Measurements from ENCODE around the gene ZNF518B. TPM values are rescaled to one million over a fixed set of nuclear protein-coding genes. Genes with fewer than 3 reads are reported as not detected.

Gene ZNF518B
- total RNA-seq, 1 experiment from 2014 or later = 11.5 TPM

DNA sequence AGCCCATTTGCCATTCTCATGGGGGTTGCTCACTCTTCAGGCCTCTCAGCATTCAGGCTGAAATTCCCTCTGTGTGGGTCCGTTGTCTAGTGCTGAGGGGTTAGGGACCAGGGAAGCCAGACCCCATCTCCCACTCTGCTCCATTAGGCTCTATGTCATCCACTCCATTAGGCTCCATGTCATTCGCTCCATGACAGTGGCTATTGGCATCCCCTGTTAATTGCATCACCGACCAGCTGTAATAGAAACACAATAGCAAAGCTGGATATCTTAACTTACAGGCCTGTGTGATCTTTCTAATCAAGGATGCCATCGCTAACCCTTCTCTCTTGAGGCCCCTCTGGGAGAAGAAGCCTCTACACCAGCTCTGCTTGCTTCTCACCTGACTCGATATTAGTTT is 25.7 kb upstream of the ZNF518B start:
- Histone ChIP-seq H3K4ac (ENCODE audit: low read depth, low read length) (no peak overlapping the region), H2BK5ac (ENCODE audit: insufficient read length, low read length) (no peak overlapping the region), H4K20me1 (ENCODE audit: control insufficient read depth, insufficient read depth, insufficient read length) (no peaks in the 10 kb centered on the region), H3T11ph (ENCODE audit: low read length) (no peak overlapping the region), H4K91ac (ENCODE audit: insufficient read length, low read depth, low read length) (no peak overlapping the region), H3K4me1 (ENCODE audit: insufficient read depth, low read length) (no peaks in the 10 kb centered on the region), H3K56ac (ENCODE audit: insufficient read length, low read depth, low read length) (no peak overlapping the region), H3K23me2 (ENCODE audit: insufficient read length, low read depth, low read length, poor library complexity, severe bottlenecking) (no peaks in the 10 kb centered on the region), H4K8ac (replicated peaks; ENCODE audit: insufficient read length, low read depth, low read length) (no peak overlapping the region), H2AK5ac (ENCODE audit: insufficient read length, low read length) (no peak overlapping the region), H3K27me3 (ENCODE audit: insufficient read depth, low read length) (no peaks in the 10 kb centered on the region), H3K9ac (ENCODE audit: extremely low read depth, insufficient read length, low read length) (no peak overlapping the region), H3K14ac (ENCODE audit: insufficient read depth, low read length) (no peak overlapping the region), H2BK20ac (ENCODE audit: low read depth, low read length, poor library complexity, severe bottlenecking) (no peak overlapping the region), H2BK15ac (ENCODE audit: low read depth, low read length) (no peak overlapping the region), H3K4me2 (ENCODE audit: insufficient read depth, insufficient read length, low read length) (no peak overlapping the region), H3K18ac (ENCODE audit: insufficient read length, low read depth, low read length) (no peak overlapping the region), H2AFZ (ENCODE audit: low read length) (no peak overlapping the region), H4K5ac (ENCODE audit: insufficient read length, low read depth, low read length) (no peak overlapping the region), H2BK12ac (ENCODE audit: insufficient read length, low read depth, low read length) (no peak overlapping the region), H3K9me3 (ENCODE audit: control insufficient read depth, low read depth, low read length) (no peaks in the 10 kb centered on the region), H3K27ac (ENCODE audit: insufficient read length, low read depth, low read length) (no peak overlapping the region), H3K23ac (ENCODE audit: insufficient read length, low read depth, low read length) (no peak overlapping the region), H3K79me1 (ENCODE audit: insufficient read depth, low read depth, low read length, poor library complexity, severe bottlenecking) (no peaks in the 10 kb centered on the region), H2BK120ac (ENCODE audit: low read depth, low read length, poor library complexity, severe bottlenecking) (no peak overlapping the region), H3K79me2 (ENCODE audit: insufficient read depth, low read length) (no peaks in the 10 kb centered on the region)
- DNase-seq = no peak
- 0 out of 2 replicates have a peak, but pooled peaks cover 2% of the 10 kb centered on the region for H3K27me3 Mint-ChIP-seq (ENCODE audit: low read depth)
- WGBS (ENCODE audit: extremely low coverage, insufficient read length, low lambda C conversion rate) = no CpG with 5 or more reads among the region's 5 CpGs
- H3K27ac Mint-ChIP-seq = no peak overlapping the region
- peaks cover 7% of the 10 kb centered on the region in 2 experiments for H3K4me1 Mint-ChIP-seq
- H3K4me3 Mint-ChIP-seq = no peak overlapping the region
- TF ChIP-seq, protein P1, sequence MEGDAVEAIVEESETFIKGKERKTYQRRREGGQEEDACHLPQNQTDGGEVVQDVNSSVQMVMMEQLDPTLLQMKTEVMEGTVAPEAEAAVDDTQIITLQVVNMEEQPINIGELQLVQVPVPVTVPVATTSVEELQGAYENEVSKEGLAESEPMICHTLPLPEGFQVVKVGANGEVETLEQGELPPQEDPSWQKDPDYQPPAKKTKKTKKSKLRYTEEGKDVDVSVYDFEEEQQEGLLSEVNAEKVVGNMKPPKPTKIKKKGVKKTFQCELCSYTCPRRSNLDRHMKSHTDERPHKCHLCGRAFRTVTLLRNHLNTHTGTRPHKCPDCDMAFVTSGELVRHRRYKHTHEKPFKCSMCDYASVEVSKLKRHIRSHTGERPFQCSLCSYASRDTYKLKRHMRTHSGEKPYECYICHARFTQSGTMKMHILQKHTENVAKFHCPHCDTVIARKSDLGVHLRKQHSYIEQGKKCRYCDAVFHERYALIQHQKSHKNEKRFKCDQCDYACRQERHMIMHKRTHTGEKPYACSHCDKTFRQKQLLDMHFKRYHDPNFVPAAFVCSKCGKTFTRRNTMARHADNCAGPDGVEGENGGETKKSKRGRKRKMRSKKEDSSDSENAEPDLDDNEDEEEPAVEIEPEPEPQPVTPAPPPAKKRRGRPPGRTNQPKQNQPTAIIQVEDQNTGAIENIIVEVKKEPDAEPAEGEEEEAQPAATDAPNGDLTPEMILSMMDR (conservative IDR thresholded peaks at IDR 0.05) = no peak
- H3K9me3 Mint-ChIP-seq = no peaks in the 10 kb centered on the region; a peak in 1 of 5 replicates
- H3K36me3 Mint-ChIP-seq (ENCODE audit: insufficient read depth in 1 of 3, low read depth in 3 of 3) = no peaks in the 10 kb centered on the region

Measured in H9 (cell line).